CD4-positive, alpha-beta T cell treated with Interleukin-15 for 4 hours (primary cell): ENCODE results near the gene HBP1.
A peak's percentile ranks its signal among the peaks of the same experiment; 100 is the strongest.
"Not testable (repeated sequence)": the region's sequence is repeated elsewhere in the genome, so short reads cannot be mapped to it uniquely, and the experiment has no call there.

ENCODE experiments used
- DNase-seq: peaks from one replicate; pipeline ENCODE4 v3.0.0-alpha.2; 2020; ENCODE audit warnings: low spot score

Gene HBP1, protein sequence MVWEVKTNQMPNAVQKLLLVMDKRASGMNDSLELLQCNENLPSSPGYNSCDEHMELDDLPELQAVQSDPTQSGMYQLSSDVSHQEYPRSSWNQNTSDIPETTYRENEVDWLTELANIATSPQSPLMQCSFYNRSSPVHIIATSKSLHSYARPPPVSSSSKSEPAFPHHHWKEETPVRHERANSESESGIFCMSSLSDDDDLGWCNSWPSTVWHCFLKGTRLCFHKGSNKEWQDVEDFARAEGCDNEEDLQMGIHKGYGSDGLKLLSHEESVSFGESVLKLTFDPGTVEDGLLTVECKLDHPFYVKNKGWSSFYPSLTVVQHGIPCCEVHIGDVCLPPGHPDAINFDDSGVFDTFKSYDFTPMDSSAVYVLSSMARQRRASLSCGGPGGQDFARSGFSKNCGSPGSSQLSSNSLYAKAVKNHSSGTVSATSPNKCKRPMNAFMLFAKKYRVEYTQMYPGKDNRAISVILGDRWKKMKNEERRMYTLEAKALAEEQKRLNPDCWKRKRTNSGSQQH

DNA sequence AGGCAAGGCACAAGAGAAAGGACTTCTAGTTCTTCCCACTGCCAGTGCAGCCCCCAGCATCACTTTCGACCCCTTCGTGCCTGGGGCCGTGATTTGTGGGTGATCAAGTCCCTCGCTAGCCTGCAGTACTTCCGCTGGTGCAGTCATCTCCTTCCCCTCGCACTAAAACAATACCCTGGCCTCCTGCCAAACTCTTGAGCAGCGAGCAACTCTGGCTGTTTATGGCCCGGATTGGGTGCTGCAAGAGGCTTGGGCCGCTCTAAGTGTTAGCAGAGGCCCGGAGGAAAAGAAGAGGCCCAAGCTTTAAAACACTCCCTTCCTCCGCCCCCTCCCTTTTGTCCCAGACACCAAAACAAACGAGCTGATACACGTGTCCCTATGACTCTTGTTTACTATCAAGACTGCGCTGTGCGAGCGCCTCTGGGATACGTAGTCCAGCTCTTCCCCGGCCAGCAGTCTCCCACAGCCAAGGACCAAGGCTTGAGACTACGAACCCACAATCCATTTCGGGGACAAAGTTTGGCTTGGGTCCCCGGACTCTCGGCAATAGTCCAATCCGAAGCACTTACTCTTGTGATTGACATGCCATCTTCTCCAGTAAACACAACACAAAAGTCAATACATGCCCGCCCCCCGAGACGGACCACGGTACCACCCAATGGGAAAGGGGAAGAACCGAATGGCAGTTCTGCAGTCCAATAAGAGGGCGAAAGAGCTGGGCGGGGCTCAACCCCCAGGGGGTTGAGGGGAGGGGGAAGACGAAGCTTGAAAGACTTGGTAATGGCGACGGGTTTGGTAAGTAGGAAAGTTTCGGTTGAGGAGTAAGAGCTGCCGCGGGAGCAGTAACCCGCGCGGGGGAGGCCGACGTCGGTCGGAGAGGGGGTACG lies at the start of gene HBP1:
Gene HBP1 (plus strand): TSS at position 771 of the 887 bp plus-strand sequence. CDS start 10,891 bp downstream, outside the sequence.
- peak; percentile 99 for DNase-seq

GRCh38 chr7:107119376-107120105 lies 49.3 kb upstream of the HBP1 start:
- DNase-seq: no peak

- no peak for DNase-seq
Measured at GRCh38 chr7:107122486-107122911, 46.3 kb upstream of the HBP1 start.

GRCh38 chr7:107123392-107123791 lies 45.4 kb upstream of the HBP1 start:
- no peak for DNase-seq

DNA sequence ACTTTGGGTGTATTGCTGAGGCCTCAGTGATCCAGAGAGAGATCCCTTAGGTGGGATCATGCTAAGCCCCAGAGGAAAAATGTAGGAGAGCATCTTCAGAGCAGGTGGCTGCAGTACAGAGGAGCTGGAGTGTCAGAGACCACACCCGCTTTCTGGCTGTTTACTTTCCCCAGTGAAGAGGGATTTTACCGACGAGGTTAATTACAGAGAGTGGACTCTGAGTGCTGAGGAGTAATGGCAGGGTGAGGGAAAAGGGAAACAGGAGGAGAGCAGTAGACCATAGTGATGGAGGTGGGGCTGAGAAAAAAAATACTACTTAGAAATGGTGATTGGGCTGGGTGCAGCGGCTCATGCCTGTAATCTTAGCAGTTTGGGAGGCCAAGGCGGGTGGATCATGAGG lies 43.3 kb upstream of the HBP1 start:
- no peak for DNase-seq

DNA sequence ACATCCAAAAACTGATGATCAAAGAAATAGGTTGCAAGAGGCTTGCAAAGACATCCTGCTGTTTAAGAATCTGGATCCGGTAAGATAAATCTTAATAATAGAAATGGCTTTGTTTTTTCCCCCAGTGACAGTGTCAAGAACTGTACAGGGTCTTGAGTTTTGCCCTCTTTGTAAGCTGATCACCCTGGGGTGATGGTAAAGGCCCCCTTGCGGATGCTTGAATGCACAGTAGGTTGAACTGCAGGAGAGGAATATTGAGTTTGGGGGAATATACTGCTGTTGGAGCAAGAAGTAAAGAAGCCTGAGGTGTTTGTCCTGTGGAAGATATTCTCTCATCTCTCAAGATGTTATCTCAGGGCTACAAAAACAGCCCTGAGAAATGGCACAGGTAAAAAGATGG lies 40.6 kb upstream of the HBP1 start:
- DNase-seq: no peak

DNA sequence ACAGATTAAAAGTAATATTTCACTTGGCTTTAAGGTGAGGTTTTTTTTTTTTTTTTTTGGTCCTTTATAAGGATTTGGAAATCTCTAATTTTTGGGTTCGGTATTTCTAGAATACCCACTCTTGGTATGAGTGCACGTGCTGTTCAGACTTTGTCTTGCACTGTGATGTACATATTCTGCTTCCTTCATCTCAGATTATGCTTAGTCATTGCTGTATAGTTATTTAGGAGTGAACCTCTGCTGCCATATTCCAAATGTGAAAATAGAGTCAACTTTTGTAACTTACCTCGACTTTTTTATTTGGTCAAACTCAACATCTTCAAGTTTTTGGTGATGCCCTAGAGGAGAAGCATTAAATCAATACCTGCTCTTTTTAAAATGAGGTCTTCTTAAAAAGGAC lies 40.1 kb upstream of the HBP1 start:
- DNase-seq: no peak

DNA sequence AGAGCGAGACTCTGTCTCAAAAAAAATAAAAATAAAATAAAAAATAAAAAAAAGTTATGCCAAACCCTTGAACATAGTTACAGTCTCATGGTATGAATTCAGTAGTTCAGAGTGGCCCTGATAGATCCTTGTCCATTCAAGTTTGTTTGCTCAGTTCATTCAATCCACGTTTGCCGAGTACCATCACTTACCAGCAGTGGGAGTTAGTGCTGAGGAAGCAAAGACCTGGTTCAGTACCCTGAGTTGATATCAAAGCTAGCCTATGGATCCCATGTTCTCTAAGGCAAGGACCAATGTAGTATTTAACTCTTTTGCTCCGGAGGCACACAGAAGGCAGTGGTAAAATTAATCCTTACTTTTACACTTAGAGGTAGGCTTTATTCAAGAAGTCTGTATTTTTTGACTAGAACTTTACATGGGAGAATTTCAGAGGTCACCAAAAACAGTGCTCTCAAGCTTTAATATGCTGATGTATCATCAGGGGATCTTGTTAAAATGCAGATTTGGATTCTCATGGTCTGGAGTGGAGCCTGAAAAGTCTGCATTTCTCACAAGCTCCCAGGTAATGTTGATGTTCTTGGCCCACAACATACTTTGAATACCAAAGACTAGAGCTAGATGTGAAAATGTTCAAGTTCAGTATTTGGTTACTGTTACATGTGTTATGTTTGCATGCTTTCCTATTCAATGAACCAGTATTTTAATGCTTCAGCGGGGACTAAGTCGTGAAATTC lies 38.1 kb upstream of the HBP1 start:
- DNase-seq: no peak

GRCh38 chr7:107133396-107133795 lies 35.4 kb upstream of the HBP1 start:
- no peak for DNase-seq

DNA sequence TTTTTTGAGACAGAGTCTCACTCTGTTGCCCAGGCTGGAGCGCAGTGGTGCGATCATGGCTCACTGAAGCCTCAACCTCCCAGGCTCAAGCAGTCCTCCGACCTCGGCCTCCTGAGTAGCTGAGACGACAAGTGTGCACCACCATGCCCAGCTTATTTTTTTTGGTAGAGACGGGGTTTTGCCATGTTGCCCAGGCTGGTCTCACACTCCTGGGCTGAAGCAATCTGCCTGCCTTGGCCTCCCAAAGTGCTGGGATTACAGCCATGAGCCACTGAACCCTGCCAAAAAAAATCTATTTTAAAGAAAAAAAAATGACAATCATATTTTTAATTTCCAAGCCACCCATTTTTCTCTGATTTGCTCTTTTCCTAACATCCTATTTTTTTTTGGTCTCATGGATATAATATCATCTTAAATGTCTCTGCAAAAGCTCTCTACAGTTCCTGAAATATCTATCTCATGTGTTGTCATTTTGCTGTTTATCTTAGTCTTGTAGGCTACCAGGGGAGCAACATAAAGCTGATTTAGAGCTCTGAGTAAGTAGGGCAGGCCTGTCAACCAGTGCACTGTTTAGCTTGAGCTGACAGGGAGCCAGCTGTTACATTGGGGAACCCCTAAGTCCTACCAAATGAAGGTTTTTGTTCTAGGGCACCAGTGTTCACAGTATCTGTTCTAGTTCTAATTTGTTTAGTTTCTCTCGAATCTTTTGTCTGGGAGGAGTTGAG lies 29.9 kb upstream of the HBP1 start:
- DNase-seq: no peak

DNA sequence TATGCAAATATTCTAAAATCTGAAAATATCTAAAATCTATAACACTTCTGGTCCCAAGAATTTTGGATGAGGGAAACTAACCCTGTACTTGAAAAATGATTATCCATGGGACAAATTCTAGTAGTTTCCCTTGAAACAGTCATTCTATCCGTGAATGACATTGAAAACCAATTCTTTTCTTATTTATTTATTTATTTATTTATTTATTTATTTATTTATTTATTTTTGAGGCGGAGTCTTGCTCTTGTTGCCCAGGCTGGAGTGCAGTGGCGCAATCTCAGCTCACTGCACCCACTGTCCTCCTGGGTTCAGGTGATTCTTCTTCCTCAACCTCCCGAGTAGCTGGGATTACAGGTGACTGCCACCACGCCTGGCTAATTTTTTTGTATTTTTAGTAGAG lies 24.9 kb upstream of the HBP1 start:
- DNase-seq: not testable (repeated sequence)

GRCh38 chr7:107145067-107145838 lies 23.6 kb upstream of the HBP1 start:
- DNase-seq: no peak

DNA sequence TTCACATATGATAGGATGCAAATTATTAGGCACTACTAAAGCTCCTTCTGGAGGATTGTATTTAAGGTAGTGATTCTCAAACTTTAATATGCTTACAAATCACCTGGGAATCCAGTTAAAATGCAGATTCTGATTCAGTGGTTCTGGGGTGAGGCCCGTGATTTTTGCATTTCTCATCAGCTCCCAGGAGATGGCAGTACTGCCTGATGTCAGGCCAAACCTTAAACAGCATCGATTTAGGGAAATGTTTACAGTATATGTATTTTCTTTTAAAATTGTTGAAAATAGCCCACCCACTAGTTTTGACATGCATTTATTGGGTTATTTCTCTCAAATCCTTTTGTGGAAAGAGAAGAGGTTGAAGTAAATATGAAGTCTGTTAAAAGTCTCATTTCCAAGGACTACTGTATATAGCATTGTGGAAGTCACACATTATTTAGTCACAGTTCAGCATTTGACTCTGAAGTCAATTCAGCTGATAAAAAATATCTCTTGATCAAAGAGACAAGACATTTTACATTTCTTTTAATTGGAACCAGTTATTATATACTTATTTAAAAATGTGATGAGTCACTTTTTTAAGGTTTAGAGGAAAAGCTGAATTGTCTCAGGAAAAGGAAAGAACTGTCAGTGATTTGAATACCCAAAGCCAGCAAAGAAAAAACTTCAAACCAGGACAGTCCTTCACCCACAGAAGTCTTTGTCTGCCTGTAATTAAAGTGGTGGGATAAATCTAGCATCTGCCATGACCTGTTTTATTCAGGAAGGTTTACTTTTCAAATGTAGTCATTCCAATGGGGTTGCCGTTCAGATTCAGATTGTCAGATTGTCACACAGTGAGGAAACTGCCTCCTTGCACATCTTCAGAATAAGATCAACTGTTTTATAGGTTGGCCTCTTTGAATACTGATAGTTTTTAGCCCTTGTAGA lies 21.1 kb upstream of the HBP1 start:
- DNase-seq: peak; percentile 50

- no peak for DNase-seq
Measured at GRCh38 chr7:107148721-107149120, 20.1 kb upstream of the HBP1 start.

GRCh38 chr7:107149863-107150262 lies 18.9 kb upstream of the HBP1 start:
- no peak for DNase-seq

- peak; percentile 77 for DNase-seq
Measured at GRCh38 chr7:107150375-107151073, 18.3 kb upstream of the HBP1 start.

DNA sequence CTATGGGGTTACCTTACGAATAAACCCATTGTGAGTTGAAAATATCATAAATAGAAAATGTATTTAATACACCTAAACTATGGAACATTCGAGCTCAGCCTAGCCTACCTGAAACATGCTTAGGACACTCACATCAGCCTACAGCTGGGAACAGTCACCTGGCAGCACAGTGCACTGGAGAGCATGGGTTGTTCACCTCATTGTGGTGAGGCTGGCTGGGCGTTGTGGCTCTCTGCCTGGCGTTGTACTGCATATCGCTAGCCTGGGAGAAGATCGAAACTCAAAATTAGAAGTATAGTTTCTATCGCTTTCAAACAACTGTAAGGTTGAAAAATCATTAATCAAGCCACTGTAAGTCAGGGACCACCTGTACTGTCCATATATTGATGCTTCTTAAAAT lies 17.3 kb upstream of the HBP1 start:
- no peak for DNase-seq

- DNase-seq: no peak
Measured at GRCh38 chr7:107152011-107152410, 16.8 kb upstream of the HBP1 start.
